ENCODE measurements around the gene HSD17B4. TPM values are rescaled to one million over a fixed set of nuclear protein-coding genes. Genes with fewer than 3 reads are reported as not detected.

The HSD17B4 gene
- 116 and 167 TPM in 2 replicates for total RNA-seq

GRCh38 chr5:119452373-119453039 lies at the start of gene HSD17B4:
Gene HSD17B4 (plus strand): TSS chr5:119452497. CDS start chr5:119452576, 79 bp downstream.

Other genes starting within 250 kb of the HSD17B4 start
- 30.5 and 31.9 TPM in 2 replicates for gene TNFAIP8, start 96.5 kb upstream of the HSD17B4 start, total RNA-seq
- not detected in 2 replicates for gene FAM170A, start 177.1 kb downstream of the HSD17B4 start, total RNA-seq